ENCODE measurements around the gene P2RY1. TPM values are rescaled to one million over a fixed set of nuclear protein-coding genes. Genes with fewer than 3 reads are reported as not detected.
"Not testable (repeated sequence)": the region's sequence is repeated elsewhere in the genome, so short reads cannot be mapped to it uniquely, and the experiment has no call there.

The P2RY1 gene
- total RNA-seq, 1 experiment from 2014 or later = 1.2 TPM

DNA sequence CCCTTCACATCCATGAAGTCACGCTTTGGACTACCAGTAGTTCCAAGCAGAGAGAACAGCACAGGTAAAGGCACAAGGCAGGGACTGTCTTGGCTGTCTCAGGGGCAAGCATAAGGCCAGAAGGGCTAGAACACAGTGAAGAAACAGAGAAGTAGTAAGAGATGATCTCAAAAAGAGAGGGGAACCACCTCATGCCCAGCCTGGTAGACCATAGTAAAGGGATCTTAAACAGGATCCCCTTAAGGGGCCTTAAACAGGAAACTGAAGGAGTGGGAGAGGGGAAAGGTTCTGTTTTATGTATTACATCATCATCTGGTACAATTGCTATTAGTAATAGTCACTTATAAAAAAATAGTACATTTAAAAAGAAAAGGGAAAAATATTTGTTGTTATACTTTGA, 25.8 kb downstream of the P2RY1 start:
- no peaks in the 10 kb centered on the region for H3F3A ChIP-seq (ENCODE audit: insufficient read depth, low read depth)
- H3K36me3 ChIP-seq (ENCODE audit: low read depth) = no peaks in the 10 kb centered on the region
- no peaks in the 10 kb centered on the region for H3K9me3 ChIP-seq (ENCODE audit: insufficient read depth, low read depth)
- H3K4me1 ChIP-seq (replicated peaks; ENCODE audit: insufficient read depth) = no peaks in the 10 kb centered on the region
- H3K9me2 ChIP-seq (ENCODE audit: insufficient read depth) = no peaks in the 10 kb centered on the region
- no peak overlapping the region for H3K4me2 ChIP-seq
- CTCF ChIA-PET = no interaction called here
- no peaks in the 10 kb centered on the region for H4K20me1 ChIP-seq (ENCODE audit: insufficient read depth)
- BruUV-seq (replicated peaks) = no TSS peak
- no peaks in the 10 kb centered on the region for H3K79me2 ChIP-seq (ENCODE audit: low read depth)
- intact Hi-C loops (cut with micrococcal nuclease; ENCODE audit: unreplicated experiment) = no loop called here
- POLR2A ChIA-PET (ENCODE audit: unreplicated experiment) = no interaction called here
- no peaks in the 10 kb centered on the region for H3K27me3 ChIP-seq (ENCODE audit: insufficient read depth, low read depth)
- H3K27ac ChIP-seq = no peak overlapping the region
- H2AFZ ChIP-seq = no peak overlapping the region
- TF ChIP-seq, protein P1, sequence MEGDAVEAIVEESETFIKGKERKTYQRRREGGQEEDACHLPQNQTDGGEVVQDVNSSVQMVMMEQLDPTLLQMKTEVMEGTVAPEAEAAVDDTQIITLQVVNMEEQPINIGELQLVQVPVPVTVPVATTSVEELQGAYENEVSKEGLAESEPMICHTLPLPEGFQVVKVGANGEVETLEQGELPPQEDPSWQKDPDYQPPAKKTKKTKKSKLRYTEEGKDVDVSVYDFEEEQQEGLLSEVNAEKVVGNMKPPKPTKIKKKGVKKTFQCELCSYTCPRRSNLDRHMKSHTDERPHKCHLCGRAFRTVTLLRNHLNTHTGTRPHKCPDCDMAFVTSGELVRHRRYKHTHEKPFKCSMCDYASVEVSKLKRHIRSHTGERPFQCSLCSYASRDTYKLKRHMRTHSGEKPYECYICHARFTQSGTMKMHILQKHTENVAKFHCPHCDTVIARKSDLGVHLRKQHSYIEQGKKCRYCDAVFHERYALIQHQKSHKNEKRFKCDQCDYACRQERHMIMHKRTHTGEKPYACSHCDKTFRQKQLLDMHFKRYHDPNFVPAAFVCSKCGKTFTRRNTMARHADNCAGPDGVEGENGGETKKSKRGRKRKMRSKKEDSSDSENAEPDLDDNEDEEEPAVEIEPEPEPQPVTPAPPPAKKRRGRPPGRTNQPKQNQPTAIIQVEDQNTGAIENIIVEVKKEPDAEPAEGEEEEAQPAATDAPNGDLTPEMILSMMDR (conservative IDR thresholded peaks at IDR 0.05) = no peak
- TF ChIP-seq EZH2 (IDR thresholded peaks at IDR 0.05; ENCODE audit: low read depth) = no peak
- no peak overlapping the region for H3K4me3 ChIP-seq
- no peak for DNase-seq

DNA sequence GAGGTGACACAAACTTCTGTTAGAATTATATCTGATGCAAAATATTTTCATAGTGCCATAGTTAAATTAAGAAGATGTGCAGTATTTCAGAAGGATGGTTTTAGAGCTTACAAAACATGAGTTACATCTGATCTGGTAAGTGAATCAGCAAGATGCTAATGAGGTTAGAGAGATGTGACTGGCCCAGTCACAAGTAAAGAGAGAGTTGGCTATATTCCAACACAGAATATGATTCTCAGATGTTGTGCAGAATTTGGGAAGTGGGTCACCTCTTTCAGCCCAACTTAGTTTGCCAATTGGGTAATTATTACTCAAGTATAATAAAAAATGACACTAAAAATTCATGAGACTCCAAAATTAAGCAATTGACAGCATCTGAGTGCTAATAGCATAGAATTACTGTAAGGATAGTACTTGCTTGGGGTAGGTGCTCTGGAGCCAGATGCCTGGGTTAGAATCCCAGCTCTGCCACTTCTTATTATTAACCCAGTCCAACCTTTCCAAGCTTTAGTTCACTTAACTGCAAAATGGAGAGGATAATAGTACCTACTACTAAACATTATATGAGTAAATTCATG, 30.8 kb downstream of the P2RY1 start:
- Histone ChIP-seq H3F3A (ENCODE audit: insufficient read depth, low read depth) (no peaks in the 10 kb centered on the region), H3K9me2 (ENCODE audit: insufficient read depth) (no peaks in the 10 kb centered on the region), H3K9me3 (ENCODE audit: insufficient read depth, low read depth) (no peaks in the 10 kb centered on the region), H3K27me3 (ENCODE audit: insufficient read depth, low read depth) (no peaks in the 10 kb centered on the region), H3K79me2 (ENCODE audit: low read depth) (no peaks in the 10 kb centered on the region), H3K36me3 (ENCODE audit: low read depth) (no peaks in the 10 kb centered on the region), H3K27ac (no peak overlapping the region), H2AFZ (no peak overlapping the region), H3K4me3 (no peak overlapping the region), H3K4me1 (replicated peaks; ENCODE audit: insufficient read depth) (no peaks in the 10 kb centered on the region), H3K4me2 (no peak overlapping the region), H4K20me1 (ENCODE audit: insufficient read depth) (no peaks in the 10 kb centered on the region)
- intact Hi-C loops (cut with micrococcal nuclease; ENCODE audit: unreplicated experiment) = no loop called here
- POLR2A ChIA-PET (ENCODE audit: unreplicated experiment) = no interaction called here
- DNase-seq = no peak
- no TSS peak for BruUV-seq (replicated peaks)
- CTCF ChIA-PET = no interaction called here
- TF ChIP-seq, protein P1 (conservative IDR thresholded peaks at IDR 0.05) = no peak
- TF ChIP-seq EZH2 (IDR thresholded peaks at IDR 0.05; ENCODE audit: low read depth) = no peak

DNA sequence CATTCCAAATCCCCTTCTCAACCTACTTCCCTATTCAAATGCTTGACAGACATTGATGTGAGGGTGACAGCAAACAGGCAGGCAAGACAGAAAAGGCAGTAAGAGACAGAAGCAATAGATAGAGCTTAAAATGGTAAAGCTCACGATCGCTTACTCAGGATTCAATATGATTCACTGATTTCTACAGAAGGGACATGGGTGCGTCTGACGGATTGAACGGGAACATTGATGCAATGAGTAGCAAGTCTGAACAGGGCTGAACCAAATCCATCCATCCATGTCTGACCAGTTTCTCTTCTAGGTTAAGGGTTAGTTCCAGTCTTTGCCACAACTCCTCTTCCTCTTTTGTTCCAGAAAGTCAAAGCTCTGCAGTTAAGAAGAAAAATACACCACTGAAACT, 35.1 kb downstream of the P2RY1 start:
- CTCF ChIA-PET = no interaction called here
- no peak for DNase-seq
- Histone ChIP-seq H3F3A (ENCODE audit: insufficient read depth, low read depth) (no peaks in the 10 kb centered on the region), H3K4me2 (no peak overlapping the region), H4K20me1 (ENCODE audit: insufficient read depth) (no peaks in the 10 kb centered on the region), H3K9me2 (ENCODE audit: insufficient read depth) (no peaks in the 10 kb centered on the region), H3K9me3 (ENCODE audit: insufficient read depth, low read depth) (no peaks in the 10 kb centered on the region), H3K4me3 (no peak overlapping the region), H3K27me3 (ENCODE audit: insufficient read depth, low read depth) (no peaks in the 10 kb centered on the region), H3K4me1 (replicated peaks; ENCODE audit: insufficient read depth) (no peaks in the 10 kb centered on the region), H3K27ac (no peak overlapping the region), H2AFZ (no peak overlapping the region), H3K79me2 (ENCODE audit: low read depth) (no peaks in the 10 kb centered on the region), H3K36me3 (ENCODE audit: low read depth) (no peaks in the 10 kb centered on the region)
- intact Hi-C loops (cut with micrococcal nuclease; ENCODE audit: unreplicated experiment) = no loop called here
- POLR2A ChIA-PET (ENCODE audit: unreplicated experiment) = interaction anchor here (0.6 kb wide), 1 partner anchor 878 kb away, joined by 14 read pairs; no protein-coding TSS in a partner anchor
- no peak for TF ChIP-seq EZH2 (IDR thresholded peaks at IDR 0.05; ENCODE audit: low read depth)
- TF ChIP-seq, protein P1 (conservative IDR thresholded peaks at IDR 0.05) = no peak
- BruUV-seq (replicated peaks) = no TSS peak

DNA sequence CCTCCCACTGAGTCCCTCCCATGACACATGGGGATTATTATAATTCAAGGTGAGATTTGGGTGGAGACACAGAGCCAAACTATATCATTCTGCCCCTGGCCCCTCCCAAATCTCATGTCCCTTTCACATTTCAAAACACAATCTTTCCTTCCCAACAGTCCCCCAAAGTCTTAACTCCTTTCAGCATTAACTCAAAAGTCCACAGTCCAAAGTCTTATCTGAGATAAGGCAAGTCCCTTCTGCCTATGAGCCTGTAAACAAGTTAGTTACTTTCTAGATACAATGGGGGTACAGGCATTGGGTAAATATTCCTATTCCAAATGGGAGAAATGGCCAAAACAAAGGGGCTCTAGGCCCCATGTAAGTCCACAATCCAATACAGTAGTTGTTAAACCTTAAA, 38.4 kb downstream of the P2RY1 start:
- H2AFZ ChIP-seq; H3K4me3 ChIP-seq; POLR2A ChIA-PET (ENCODE audit: unreplicated experiment); H3K36me3 ChIP-seq (ENCODE audit: low read depth); DNase-seq; H3K4me1 ChIP-seq (replicated peaks; ENCODE audit: insufficient read depth); CTCF ChIA-PET; H3K9me3 ChIP-seq (ENCODE audit: insufficient read depth, low read depth); H3F3A ChIP-seq (ENCODE audit: insufficient read depth, low read depth); H3K27ac ChIP-seq; BruUV-seq (replicated peaks); H3K27me3 ChIP-seq (ENCODE audit: insufficient read depth, low read depth); intact Hi-C loops (cut with micrococcal nuclease; ENCODE audit: unreplicated experiment); H3K4me2 ChIP-seq; H3K79me2 ChIP-seq (ENCODE audit: low read depth); H4K20me1 ChIP-seq (ENCODE audit: insufficient read depth); H3K9me2 ChIP-seq (ENCODE audit: insufficient read depth): not testable (repeated sequence)

Data from PC-9 (cell line).